ENCODE measurements around the gene SIGLEC15. TPM values are rescaled to one million over a fixed set of nuclear protein-coding genes. Genes with fewer than 3 reads are reported as not detected.
A peak's percentile ranks its signal among the peaks of the same experiment; 100 is the strongest.
"Not testable (repeated sequence)": the region's sequence is repeated elsewhere in the genome, so short reads cannot be mapped to it uniquely, and the experiment has no call there.

The SIGLEC15 gene
- total RNA-seq, 2 experiments from 2014 or later = not detected

DNA sequence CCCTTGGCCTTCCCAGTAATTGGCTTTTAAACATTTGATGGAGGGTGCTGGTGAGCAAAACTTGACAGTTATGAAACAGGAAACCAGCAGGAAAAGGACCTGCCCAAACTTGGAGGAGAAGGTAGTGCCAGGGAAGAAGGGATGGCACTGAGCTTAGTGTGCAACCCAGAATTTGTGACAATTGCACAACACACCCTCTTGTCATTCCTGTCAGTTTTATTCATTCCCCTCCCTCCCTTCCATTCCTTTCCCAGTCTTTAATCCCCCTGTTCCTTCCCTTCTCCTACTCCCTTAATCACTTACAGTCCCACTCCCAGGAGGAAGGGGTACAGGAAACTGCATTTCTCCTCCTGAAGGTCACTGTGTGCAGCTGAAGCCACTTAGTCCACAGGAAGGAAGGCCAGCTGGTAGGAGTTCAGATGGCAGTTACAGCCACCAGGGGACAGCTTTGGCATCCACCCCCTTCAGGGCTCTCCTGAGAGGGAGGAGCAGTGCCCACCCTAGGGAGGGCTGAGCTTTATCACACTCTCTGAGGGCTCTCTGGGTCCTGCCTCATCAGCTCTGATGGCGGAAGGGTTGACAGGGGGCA is 24.0 kb upstream of the SIGLEC15 start:
- H3K27me3 Mint-ChIP-seq = peaks cover 4% of the 10 kb centered on the region
- no peak overlapping the region for H3K4me3 Mint-ChIP-seq
- DNase-seq (no peak), ATAC-seq (ENCODE audit: low read depth) (no peak)
- H3K27ac Mint-ChIP-seq = no peak overlapping the region
- peaks cover 3% of the 10 kb centered on the region for H3K4me1 Mint-ChIP-seq
- POLR2A ChIA-PET = no interaction called here
- peaks cover 9% of the 10 kb centered on the region for H3K9me3 Mint-ChIP-seq
- no peaks in the 10 kb centered on the region for H3K36me3 Mint-ChIP-seq

DNA sequence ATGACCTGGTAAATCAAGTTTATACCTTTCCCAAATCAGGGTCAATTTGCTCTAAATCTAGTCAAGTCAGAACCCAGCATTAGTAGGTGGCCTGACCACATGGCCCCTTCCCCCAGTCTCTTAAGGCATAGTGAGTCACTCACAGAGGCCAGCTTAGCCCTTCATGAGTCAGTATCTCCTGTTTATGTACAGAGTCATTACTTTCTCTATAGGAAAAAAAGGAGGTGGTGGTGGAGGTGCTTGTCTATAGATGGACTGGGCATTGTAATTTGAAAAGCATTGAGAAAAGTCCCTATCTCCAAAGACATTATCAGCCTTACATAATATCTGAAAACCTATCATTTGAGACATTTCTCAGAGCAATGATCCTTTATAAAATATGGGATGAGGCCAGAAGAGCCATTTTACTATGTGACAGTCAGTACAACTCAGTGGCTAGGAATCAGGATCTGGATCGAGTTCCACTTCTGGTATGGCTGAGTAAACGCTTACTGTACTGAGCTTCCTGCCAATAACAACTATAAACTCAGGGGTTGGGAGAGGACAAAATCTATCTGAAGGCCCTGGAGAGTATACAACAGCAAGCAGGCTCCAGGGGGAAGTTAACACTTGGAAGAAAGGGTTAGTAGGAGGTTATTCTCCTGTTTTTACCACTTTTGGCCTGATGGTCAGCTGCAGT is 22.5 kb upstream of the SIGLEC15 start:
- POLR2A ChIA-PET = no interaction called here
- peak overlapping the region; percentile 60 for H3K27ac Mint-ChIP-seq
- ATAC-seq (ENCODE audit: low read depth) = no peak
- peaks cover 13% of the 10 kb centered on the region for H3K9me3 Mint-ChIP-seq
- peaks cover 3% of the 10 kb centered on the region for H3K36me3 Mint-ChIP-seq
- DNase-seq = no peak
- peaks cover 1% of the 10 kb centered on the region for H3K27me3 Mint-ChIP-seq
- no peak overlapping the region for H3K4me3 Mint-ChIP-seq
- H3K4me1 Mint-ChIP-seq = peaks cover 5% of the 10 kb centered on the region

DNA sequence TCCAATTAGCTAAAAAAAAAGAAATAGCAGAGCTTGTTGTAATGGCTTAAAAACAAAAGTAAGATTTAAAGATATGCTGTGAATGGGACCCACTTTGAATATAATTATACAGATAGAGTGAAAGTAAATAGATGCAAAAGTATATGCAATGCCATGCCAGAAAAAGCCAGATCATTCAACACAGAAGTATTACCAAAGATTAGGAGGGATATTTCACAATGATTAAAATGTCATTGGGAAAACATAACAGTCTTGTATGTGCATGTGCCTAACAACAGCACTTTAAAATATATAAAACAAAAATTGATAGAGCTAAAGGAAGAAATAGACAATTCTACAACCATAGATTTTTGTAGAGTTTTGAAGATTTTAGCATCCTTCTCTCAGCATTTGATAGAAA is 19.9 kb upstream of the SIGLEC15 start:
- Mint-ChIP-seq H3K27me3 (no peaks in the 10 kb centered on the region), H3K36me3 (peaks cover 17% of the 10 kb centered on the region), H3K27ac (no peak overlapping the region), H3K4me1 (peaks cover 17% of the 10 kb centered on the region), H3K9me3 (peaks cover 26% of the 10 kb centered on the region), H3K4me3 (no peak overlapping the region)
- POLR2A ChIA-PET = no interaction called here
- DNase-seq (no peak), ATAC-seq (ENCODE audit: low read depth) (no peak)

DNA sequence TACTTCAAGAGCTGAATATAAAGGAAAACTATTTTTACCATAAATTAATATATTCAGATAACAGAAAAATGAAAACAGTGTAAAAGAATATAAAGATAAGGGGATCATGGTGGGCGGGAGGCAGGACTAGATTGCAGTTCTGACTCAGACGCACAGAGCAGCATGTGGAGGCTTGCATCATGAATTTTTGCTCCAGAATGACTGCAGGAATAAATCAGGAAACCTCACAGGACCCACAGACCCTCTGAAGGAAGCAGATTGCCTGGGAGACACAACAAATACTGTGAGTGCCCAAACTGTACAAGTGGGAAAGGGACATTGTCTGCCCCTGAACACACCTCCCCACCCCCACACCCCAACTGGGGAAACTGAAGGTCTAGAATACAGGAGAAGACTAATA is 19.2 kb upstream of the SIGLEC15 start:
- no peak for ATAC-seq (ENCODE audit: low read depth)
- Mint-ChIP-seq H3K9me3 (peaks cover 27% of the 10 kb centered on the region), H3K4me1 (peaks cover 18% of the 10 kb centered on the region), H3K4me3 (no peak overlapping the region), H3K36me3 (peaks cover 17% of the 10 kb centered on the region), H3K27me3 (no peaks in the 10 kb centered on the region), H3K27ac (no peak overlapping the region)
- no peak for DNase-seq
- POLR2A ChIA-PET = no interaction called here

DNA sequence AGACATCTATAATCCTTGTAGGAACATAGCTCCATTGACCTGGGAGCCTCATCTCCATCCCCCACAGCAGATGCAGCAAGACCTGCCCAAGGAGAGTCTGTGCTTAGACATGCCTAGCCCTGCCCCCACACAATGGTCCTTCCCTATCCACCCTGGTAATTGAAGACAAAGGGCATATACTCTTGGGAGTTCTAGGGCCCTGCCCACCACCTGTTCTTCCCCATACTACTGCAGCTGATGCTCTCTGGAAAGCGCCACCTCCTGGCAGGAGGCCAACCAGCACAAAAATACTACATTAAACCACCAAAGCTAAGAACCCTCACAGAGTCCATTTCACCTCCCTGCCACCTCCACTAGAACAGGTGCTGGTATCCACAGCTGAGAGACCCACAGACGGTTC is 18.3 kb upstream of the SIGLEC15 start:
- POLR2A ChIA-PET; H3K27ac Mint-ChIP-seq; DNase-seq; H3K27me3 Mint-ChIP-seq; H3K4me3 Mint-ChIP-seq; ATAC-seq (ENCODE audit: low read depth): not testable (repeated sequence)
- Mint-ChIP-seq H3K4me1 (peaks cover 18% of the 10 kb centered on the region), H3K36me3 (peaks cover 17% of the 10 kb centered on the region), H3K9me3 (peaks cover 30% of the 10 kb centered on the region)

DNA sequence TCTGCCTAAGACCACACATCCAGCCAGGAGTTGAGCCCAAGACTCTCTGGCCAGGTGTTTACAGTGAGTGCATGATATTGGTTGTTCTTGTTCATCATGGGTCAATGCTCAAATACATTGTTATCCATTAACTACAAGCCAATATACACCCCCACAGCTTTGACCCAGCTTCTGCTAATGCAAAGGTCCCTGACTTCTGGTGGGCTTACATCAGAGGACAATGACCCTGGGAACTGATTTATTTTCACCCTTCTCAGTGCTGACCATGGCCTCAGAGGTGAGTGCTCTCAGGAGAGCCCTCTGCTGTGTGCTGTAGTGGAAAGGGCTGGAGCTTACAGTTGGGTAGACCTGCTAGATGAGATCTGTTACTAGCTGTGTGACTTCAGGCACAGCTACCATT is 10.7 kb upstream of the SIGLEC15 start:
- H3K4me3 Mint-ChIP-seq; DNase-seq; H3K4me1 Mint-ChIP-seq; ATAC-seq (ENCODE audit: low read depth); H3K27ac Mint-ChIP-seq; H3K36me3 Mint-ChIP-seq; POLR2A ChIA-PET; H3K27me3 Mint-ChIP-seq: not testable (repeated sequence)
- H3K9me3 Mint-ChIP-seq = peaks cover 11% of the 10 kb centered on the region

DNA sequence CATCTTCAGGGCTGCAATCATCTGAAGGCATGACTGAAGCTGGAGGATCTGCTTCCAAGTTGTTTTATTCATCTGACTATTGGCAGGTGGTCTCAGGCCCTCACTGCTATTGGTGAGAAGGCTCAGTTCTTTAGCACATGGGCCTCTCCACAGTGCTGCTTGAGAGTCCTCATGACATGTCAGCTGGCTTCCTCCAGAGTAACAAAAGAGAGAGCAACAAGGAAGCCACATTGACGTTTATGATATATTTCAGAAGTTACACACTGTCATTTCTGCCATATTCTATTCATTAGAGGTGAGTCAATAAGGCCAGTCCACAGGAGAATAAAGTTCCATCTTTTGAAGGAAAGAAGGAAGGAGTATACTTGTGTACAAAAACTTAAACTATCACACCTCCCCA is 7.9 kb upstream of the SIGLEC15 start:
- H3K36me3 Mint-ChIP-seq = no peaks in the 10 kb centered on the region
- POLR2A ChIA-PET = no interaction called here
- ATAC-seq (ENCODE audit: low read depth) = no peak
- no peaks in the 10 kb centered on the region for H3K4me1 Mint-ChIP-seq
- H3K27me3 Mint-ChIP-seq = peaks cover 8% of the 10 kb centered on the region
- no peak overlapping the region for H3K4me3 Mint-ChIP-seq
- H3K9me3 Mint-ChIP-seq = peaks cover 4% of the 10 kb centered on the region
- DNase-seq = no peak
- H3K27ac Mint-ChIP-seq = no peak overlapping the region

DNA sequence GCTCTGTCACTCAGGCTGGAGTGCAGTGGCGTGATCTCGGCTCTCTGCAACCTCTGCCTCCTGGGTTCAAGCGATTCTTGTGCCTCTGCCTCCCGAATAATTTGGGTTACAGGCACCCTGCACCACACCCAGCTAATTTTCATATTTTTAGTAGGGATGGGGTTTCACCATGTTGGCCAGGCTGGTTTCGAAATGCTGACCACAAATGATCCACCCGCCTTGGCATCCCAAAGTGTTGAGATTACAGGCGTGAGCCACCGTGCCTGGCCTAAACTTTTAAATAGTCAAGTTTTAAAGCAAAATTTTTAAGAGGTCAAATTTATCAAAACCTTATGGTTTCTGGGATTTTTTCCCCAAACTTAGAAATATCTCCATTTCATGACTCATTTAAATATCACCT is 6.7 kb upstream of the SIGLEC15 start:
- peaks cover 11% of the 10 kb centered on the region for H3K27me3 Mint-ChIP-seq
- H3K4me1 Mint-ChIP-seq; H3K4me3 Mint-ChIP-seq; ATAC-seq (ENCODE audit: low read depth); H3K27ac Mint-ChIP-seq; DNase-seq; H3K36me3 Mint-ChIP-seq; POLR2A ChIA-PET; H3K9me3 Mint-ChIP-seq: not testable (repeated sequence)

DNA sequence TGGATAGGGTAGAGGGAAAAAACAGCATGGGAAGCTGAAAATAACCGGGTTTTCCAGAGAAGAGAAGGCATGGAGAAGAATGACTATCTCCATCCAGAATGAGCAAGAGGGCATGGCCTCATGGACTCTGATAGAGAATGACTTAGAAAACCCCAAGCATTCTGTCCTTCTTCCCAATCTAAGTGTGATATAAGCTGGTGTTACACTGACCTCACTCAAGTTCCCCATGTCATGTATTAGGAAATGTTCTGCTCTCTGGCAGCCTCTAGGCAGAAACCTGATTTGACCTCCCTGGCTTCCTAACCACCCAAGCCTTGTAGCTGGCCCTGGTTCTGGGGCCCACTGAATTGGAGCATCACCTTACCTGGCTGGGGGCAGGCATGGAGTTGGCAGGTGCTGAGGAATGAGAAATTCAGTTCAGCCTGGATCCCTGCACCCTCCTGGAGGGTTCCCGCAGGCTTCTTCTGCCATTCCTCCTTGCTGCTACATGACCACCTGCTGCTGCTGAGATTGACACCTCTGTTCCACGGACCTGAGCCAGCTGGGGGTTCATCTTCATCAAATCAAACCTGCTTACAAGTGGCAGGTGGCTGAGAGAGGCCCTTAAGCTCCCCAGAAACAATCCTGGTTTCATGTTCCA is 5.2 kb upstream of the SIGLEC15 start:
- Mint-ChIP-seq H3K4me3 (no peak overlapping the region), H3K36me3 (no peaks in the 10 kb centered on the region), H3K9me3 (peaks cover 4% of the 10 kb centered on the region), H3K4me1 (peaks cover 4% of the 10 kb centered on the region), H3K27me3 (peaks cover 11% of the 10 kb centered on the region), H3K27ac (no peak overlapping the region)
- ATAC-seq (ENCODE audit: low read depth) (no peak), DNase-seq (no peak)
- POLR2A ChIA-PET = no interaction called here

DNA sequence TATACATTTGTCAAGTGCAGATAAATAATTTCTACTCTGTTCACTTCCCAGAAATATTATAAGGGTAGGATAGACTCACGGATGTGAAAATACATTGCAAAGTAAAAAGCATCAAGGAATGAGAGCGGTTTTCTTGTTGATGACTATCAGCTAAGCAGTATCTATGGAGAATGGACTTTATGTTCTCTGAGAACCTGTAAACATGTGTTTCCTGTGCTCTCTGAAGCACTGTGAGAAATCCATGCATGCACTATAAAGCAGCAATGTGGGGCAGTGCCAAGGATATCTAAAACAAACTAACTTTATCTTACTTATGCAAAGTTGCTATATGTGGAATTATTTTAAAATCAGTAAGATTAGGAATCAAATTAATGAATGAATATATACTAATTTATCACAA is 4.4 kb upstream of the SIGLEC15 start:
- Mint-ChIP-seq H3K27me3 (peaks cover 11% of the 10 kb centered on the region), H3K4me1 (peaks cover 11% of the 10 kb centered on the region), H3K27ac (no peak overlapping the region), H3K4me3 (no peak overlapping the region), H3K9me3 (peaks cover 4% of the 10 kb centered on the region), H3K36me3 (no peaks in the 10 kb centered on the region)
- DNase-seq (no peak), ATAC-seq (ENCODE audit: low read depth) (no peak)
- POLR2A ChIA-PET = no interaction called here

DNA sequence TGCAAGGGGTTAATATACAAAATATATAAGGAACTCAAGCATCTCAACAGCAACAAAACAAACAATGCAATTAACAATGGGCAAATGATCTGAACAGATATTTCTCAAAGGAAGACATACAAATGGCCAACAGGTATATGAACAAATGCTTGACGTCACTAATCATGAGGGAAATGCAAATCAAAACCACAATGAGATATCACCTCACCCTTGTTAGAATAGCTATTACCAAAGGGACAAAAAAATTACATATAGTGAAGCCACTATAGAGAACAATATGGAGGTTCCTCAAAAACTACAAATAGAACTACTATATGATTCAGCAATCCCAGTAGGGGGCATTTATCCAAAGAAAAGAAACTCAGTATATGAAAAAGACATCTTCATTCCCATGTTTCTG is 3.8 kb upstream of the SIGLEC15 start:
- H3K36me3 Mint-ChIP-seq = no peaks in the 10 kb centered on the region
- peaks cover 11% of the 10 kb centered on the region for H3K27me3 Mint-ChIP-seq
- ATAC-seq (ENCODE audit: low read depth) (no peak), DNase-seq (no peak)
- peaks cover 13% of the 10 kb centered on the region for H3K4me1 Mint-ChIP-seq
- H3K27ac Mint-ChIP-seq = no peak overlapping the region
- H3K4me3 Mint-ChIP-seq = no peak overlapping the region
- H3K9me3 Mint-ChIP-seq = peaks cover 4% of the 10 kb centered on the region
- POLR2A ChIA-PET = no interaction called here

DNA sequence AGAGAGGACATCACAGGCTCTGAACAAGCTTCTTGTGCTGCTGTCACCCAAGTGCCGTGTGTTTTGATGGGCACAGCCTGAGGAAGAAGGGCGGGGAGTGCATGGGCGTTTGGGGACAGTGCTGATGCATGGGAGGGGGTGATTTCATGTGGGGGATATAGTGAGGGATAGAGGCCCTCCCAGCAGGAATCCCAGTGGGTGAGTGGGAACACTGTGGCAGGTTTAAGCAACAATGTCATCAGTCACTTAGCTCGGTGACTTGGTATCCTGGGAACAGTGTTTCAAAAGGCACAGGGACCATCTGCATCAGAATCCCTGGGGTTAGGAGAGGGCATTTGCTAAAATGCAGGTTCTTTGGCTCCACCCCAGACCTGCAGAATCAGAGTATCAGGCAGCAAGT is 609 bp downstream of the SIGLEC15 start:
- no peak for ATAC-seq (ENCODE audit: low read depth)
- Mint-ChIP-seq H3K27me3 (peaks cover 15% of the 10 kb centered on the region), H3K9me3 (peaks cover 1% of the 10 kb centered on the region), H3K36me3 (no peaks in the 10 kb centered on the region), H3K4me3 (no peak overlapping the region), H3K4me1 (peaks cover 25% of the 10 kb centered on the region), H3K27ac (peak overlapping the region; percentile 40)
- DNase-seq = no peak
- POLR2A ChIA-PET = no interaction called here

DNA sequence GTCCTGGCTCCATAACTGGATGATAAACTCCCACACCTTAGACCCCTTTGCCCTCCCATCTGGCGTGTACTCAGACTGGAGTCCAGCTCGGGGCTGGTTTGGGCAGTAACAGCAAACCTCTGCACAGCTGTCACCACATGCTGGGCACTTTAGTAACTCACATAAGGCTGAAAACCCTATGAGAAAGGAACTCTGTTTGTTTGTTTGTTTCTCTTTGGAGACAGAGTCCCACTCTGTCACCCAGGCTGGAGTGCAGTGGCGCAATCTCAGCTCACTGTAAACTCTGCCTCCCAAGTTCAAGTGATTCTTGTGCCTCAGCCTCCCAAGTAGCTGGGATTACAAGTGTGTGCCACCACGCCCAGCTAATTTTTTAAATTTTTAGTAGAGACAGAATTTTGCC is 1.2 kb downstream of the SIGLEC15 start:
- DNase-seq; H3K9me3 Mint-ChIP-seq; ATAC-seq (ENCODE audit: low read depth); H3K27ac Mint-ChIP-seq; H3K36me3 Mint-ChIP-seq; POLR2A ChIA-PET; H3K4me3 Mint-ChIP-seq: not testable (repeated sequence)
- Mint-ChIP-seq H3K4me1 (peaks cover 25% of the 10 kb centered on the region), H3K27me3 (peaks cover 10% of the 10 kb centered on the region)

All from activated naive CD8-positive, alpha-beta T cell treated with anti-CD3 and anti-CD28 coated beads, Interleukin-2, amount 10 ng/mL, durations not matched to agents 7 days and 5 days (primary cell).